Measurements from ENCODE around the gene URB2.
"Not testable (repeated sequence)": the region's sequence is repeated elsewhere in the genome, so short reads cannot be mapped to it uniquely, and the experiment has no call there.

The URB2 gene

GRCh38 chr1:229693129-229693900, 67.3 kb downstream of the URB2 start:
- DNase-seq (ENCODE audit: low read depth), result no peak

GRCh38 chr1:229694053-229694693, 68.1 kb downstream of the URB2 start:
- DNase-seq (ENCODE audit: low read depth), result no peak

- no peak for DNase-seq (ENCODE audit: low read depth)
Measured at GRCh38 chr1:229696385-229696784, 70.3 kb downstream of the URB2 start.

GRCh38 chr1:229699613-229700267, 73.7 kb downstream of the URB2 start:
- DNase-seq (ENCODE audit: low read depth), result no peak

- no peak for DNase-seq (ENCODE audit: low read depth)
Measured at GRCh38 chr1:229704157-229704556, 78.1 kb downstream of the URB2 start.

- DNase-seq (ENCODE audit: low read depth), result not testable (repeated sequence)
Measured at GRCh38 chr1:229705152-229705551, 79.1 kb downstream of the URB2 start.

- DNase-seq (ENCODE audit: low read depth), result not testable (repeated sequence)
Measured at GRCh38 chr1:229707127-229707526, 81.1 kb downstream of the URB2 start.

GRCh38 chr1:229709500-229710013, 83.5 kb downstream of the URB2 start:
- no peak for DNase-seq (ENCODE audit: low read depth)
